HEK293T (cell line): ENCODE results near the gene TAS1R2.

ENCODE experiments used
- BHLHE40 ChIP-seq: fragments of 450-650 bp; IDR thresholded peaks from 2 replicates; pipeline ENCODE4 v1.6.1; 2016; ENCODE audit warnings: mild to moderate bottlenecking, moderate library complexity, borderline replicate concordance
- ELF4 ChIP-seq: fragments of 450-650 bp; IDR thresholded peaks from 2 replicates; pipeline ENCODE4 v1.6.1; 2017; ENCODE audit warnings: antibody characterized with exemption
- FOXK2 ChIP-seq: fragments of 450-650 bp; IDR thresholded peaks from 2 replicates; pipeline ENCODE4 v1.6.1; 2016; ENCODE audit warnings: mild to moderate bottlenecking
- FOXM1 ChIP-seq: fragments of 450-650 bp; IDR thresholded peaks from 2 replicates; pipeline ENCODE4 v1.6.1; 2017; ENCODE audit warnings: mild to moderate bottlenecking, borderline replicate concordance
- HDGF ChIP-seq: fragments of 450-650 bp; IDR thresholded peaks from 2 replicates; pipeline ENCODE4 v1.6.1; 2017; ENCODE audit warnings: antibody characterized with exemption, borderline replicate concordance
- NFRKB ChIP-seq: fragments of 450-650 bp; IDR thresholded peaks from 2 replicates; pipeline ENCODE4 v1.6.1; 2016; ENCODE audit warnings: mild to moderate bottlenecking, moderate library complexity
- PKNOX1 ChIP-seq: fragments of 450-650 bp; IDR thresholded peaks from 2 replicates; pipeline ENCODE4 v1.6.1; 2016
- SP1 ChIP-seq: fragments of 450-650 bp; IDR thresholded peaks from 2 replicates; pipeline ENCODE4 v1.6.1; 2017
- TARDBP ChIP-seq: fragments of 450-650 bp; IDR thresholded peaks from 2 replicates; pipeline ENCODE4 v1.6.1; 2016

GRCh38 chr1:18877282-18877681 is 17.8 kb upstream of the TAS1R2 start:
- TF ChIP-seq SP1 (no peak), FOXK2 (no peak), FOXM1 (no peak), TARDBP (no peak), NFRKB (no peak), PKNOX1 (no peak), HDGF (no peak), ELF4 (no peak), BHLHE40 (no peak)
